ENCODE results near the gene STAC. TPM values are rescaled to one million over a fixed set of nuclear protein-coding genes. Genes with fewer than 3 reads are reported as not detected.
A peak's percentile ranks its signal among the peaks of the same experiment; 100 is the strongest.
"Not testable (repeated sequence)": the region's sequence is repeated elsewhere in the genome, so short reads cannot be mapped to it uniquely, and the experiment has no call there.

STAC gene
- polyA plus RNA-seq, 6 donors from 2014 or later = not detected

DNA sequence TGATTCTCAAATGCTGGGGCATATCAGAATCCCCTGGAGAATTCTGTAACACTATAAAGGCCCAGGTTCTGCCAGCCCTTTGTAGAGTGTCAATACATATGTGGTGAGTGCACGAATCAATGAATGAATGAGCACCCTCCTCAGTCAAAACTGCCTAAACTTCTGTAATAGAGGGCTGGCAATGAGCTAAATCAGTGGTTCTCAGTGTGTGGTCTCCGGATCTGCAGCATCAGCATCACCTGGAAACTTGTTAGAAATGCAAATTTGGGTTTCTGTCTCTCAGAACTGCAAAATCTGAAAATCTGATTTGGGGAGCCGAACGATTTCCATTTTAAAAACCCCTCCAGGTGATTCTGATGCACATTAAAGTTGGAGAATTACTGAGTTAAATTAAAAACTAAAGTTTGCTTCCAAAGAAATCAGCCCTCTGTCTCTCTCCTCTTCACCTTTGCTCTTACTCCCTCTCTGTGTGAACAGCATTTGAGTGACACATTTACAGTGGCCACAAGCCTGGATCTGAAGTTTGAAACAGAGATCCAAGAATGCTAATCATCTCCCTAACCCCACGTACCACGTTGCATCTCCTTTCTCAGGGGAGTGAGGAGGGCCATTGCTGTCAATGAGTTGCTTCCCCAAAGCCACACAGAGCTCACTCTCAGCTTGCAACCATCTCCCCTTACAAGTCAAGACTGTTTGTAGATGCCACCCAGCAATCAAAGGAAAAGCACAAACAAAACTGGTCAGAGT lies 109.5 kb downstream of the STAC start:
- peaks cover 0 to 11% (median 0%) of the 10 kb centered on the region in 7 donors for H3K9me3 Mint-ChIP-seq
- no peaks in the 10 kb centered on the region for H3K36me3 Mint-ChIP-seq
- ATAC-seq (ENCODE audit: low read depth in 2 of 2) = no peak
- H3K27ac Mint-ChIP-seq = no peak overlapping the region
- no peaks in the 10 kb centered on the region for H3K4me1 Mint-ChIP-seq
- DNase-seq = no peak
- no peak overlapping the region for H3K4me3 Mint-ChIP-seq
- peaks cover 0 to 7% (median 4%) of the 10 kb centered on the region in 3 donors for H3K27me3 Mint-ChIP-seq

- DNase-seq = no peak
- no peak overlapping the region for H3K4me3 Mint-ChIP-seq
- no peaks in the 10 kb centered on the region for H3K4me1 Mint-ChIP-seq
- ATAC-seq (ENCODE audit: low read depth in 2 of 2) = no peak
- H3K36me3 Mint-ChIP-seq = no peaks in the 10 kb centered on the region
- no peak overlapping the region for H3K27ac Mint-ChIP-seq
- H3K9me3 Mint-ChIP-seq = peaks cover 0 to 2% (median 0%) of the 10 kb centered on the region in 7 donors
- H3K27me3 Mint-ChIP-seq = peaks cover 4 to 7% (median 6%) of the 10 kb centered on the region in 3 donors
These were observed 112.7 kb downstream of the STAC start for GRCh38 chr3:36493051-36493450.

- DNase-seq = no peak
- Mint-ChIP-seq H3K9me3 (peaks cover 0 to 2% (median 0%) of the 10 kb centered on the region in 7 donors), H3K4me1 (no peaks in the 10 kb centered on the region), H3K27me3 (peaks cover 0 to 7% (median 6%) of the 10 kb centered on the region in 3 donors), H3K27ac (no peak overlapping the region), H3K4me3 (no peak overlapping the region), H3K36me3 (no peaks in the 10 kb centered on the region)
- no peak for ATAC-seq (ENCODE audit: low read depth in 2 of 2)
These were observed 114.3 kb downstream of the STAC start for GRCh38 chr3:36494461-36495109.

GRCh38 chr3:36496684-36497633 lies 116.7 kb downstream of the STAC start:
- peaks cover 0 to 2% (median 0%) of the 10 kb centered on the region in 7 donors for H3K9me3 Mint-ChIP-seq
- peaks cover 0 to 6% (median 0%) of the 10 kb centered on the region in 3 donors for H3K27me3 Mint-ChIP-seq
- DNase-seq (no peak), ATAC-seq (ENCODE audit: low read depth in 2 of 2) (no peak)
- H3K36me3 Mint-ChIP-seq = no peaks in the 10 kb centered on the region
- H3K27ac Mint-ChIP-seq = no peak overlapping the region
- no peak overlapping the region for H3K4me3 Mint-ChIP-seq
- no peaks in the 10 kb centered on the region for H3K4me1 Mint-ChIP-seq

- H3K27me3 Mint-ChIP-seq; H3K4me1 Mint-ChIP-seq; ATAC-seq (ENCODE audit: low read depth in 2 of 2); DNase-seq; H3K27ac Mint-ChIP-seq; H3K9me3 Mint-ChIP-seq; H3K4me3 Mint-ChIP-seq; H3K36me3 Mint-ChIP-seq: not testable (repeated sequence)
These were observed 119.7 kb downstream of the STAC start for GRCh38 chr3:36500053-36500452.

DNA sequence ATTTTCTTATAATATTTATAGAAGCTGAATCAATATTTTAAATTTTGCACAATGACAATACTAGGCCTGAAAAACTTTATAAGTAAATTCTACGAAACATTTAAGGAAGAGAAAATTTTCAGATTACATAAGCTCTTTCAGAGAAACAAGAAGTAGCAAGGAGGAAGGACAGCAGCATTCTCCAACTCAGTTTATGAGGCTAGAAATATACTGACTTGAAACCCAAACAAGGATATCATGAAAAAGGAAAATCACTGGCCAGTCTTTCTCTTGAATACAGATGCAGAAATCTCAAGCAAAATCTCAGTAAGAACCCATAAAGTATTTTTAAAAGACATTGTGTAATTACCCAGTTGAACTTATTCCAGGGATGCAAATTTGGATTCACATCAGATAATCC lies 121.3 kb downstream of the STAC start:
- DNase-seq (no peak), ATAC-seq (ENCODE audit: low read depth in 2 of 2) (no peak)
- H3K9me3 Mint-ChIP-seq = peaks cover 0 to 9% (median 0%) of the 10 kb centered on the region in 7 donors
- no peaks in the 10 kb centered on the region for H3K36me3 Mint-ChIP-seq
- H3K4me1 Mint-ChIP-seq = no peaks in the 10 kb centered on the region
- H3K27me3 Mint-ChIP-seq = peaks cover 0 to 6% (median 0%) of the 10 kb centered on the region in 3 donors
- H3K4me3 Mint-ChIP-seq = no peak overlapping the region
- H3K27ac Mint-ChIP-seq = no peak overlapping the region

GRCh38 chr3:36505393-36505792 lies 125.1 kb downstream of the STAC start:
- Mint-ChIP-seq H3K9me3 (peaks cover 0 to 12% (median 3%) of the 10 kb centered on the region in 7 donors), H3K27ac (no peak overlapping the region), H3K36me3 (no peaks in the 10 kb centered on the region), H3K4me3 (no peak overlapping the region), H3K27me3 (no peaks in the 10 kb centered on the region), H3K4me1 (no peaks in the 10 kb centered on the region)
- DNase-seq = no peak
- no peak for ATAC-seq (ENCODE audit: low read depth in 2 of 2)

- H3K27me3 Mint-ChIP-seq = peaks cover 0 to 5% (median 0%) of the 10 kb centered on the region in 3 donors
- DNase-seq (no peak), ATAC-seq (ENCODE audit: low read depth in 2 of 2) (no peak)
- H3K4me1 Mint-ChIP-seq = no peaks in the 10 kb centered on the region
- peaks cover 0 to 7% (median 3%) of the 10 kb centered on the region in 7 donors for H3K9me3 Mint-ChIP-seq
- no peak overlapping the region for H3K27ac Mint-ChIP-seq
- no peak overlapping the region for H3K4me3 Mint-ChIP-seq
- no peaks in the 10 kb centered on the region for H3K36me3 Mint-ChIP-seq
These were observed 131.6 kb downstream of the STAC start for GRCh38 chr3:36511791-36512486.

GRCh38 chr3:36512555-36512954 lies 132.3 kb downstream of the STAC start:
- Mint-ChIP-seq H3K36me3 (no peaks in the 10 kb centered on the region), H3K9me3 (peaks cover 0 to 7% (median 3%) of the 10 kb centered on the region in 7 donors), H3K4me1 (no peaks in the 10 kb centered on the region), H3K27ac (no peak overlapping the region), H3K27me3 (peaks cover 0 to 5% (median 0%) of the 10 kb centered on the region in 3 donors), H3K4me3 (no peak overlapping the region)
- DNase-seq (no peak), ATAC-seq (ENCODE audit: low read depth in 2 of 2) (no peak)

- peak overlapping the region in 1 of 6 donors; percentile 65 for H3K27ac Mint-ChIP-seq
- peaks cover 0 to 5% (median 0%) of the 10 kb centered on the region in 3 donors for H3K27me3 Mint-ChIP-seq
- H3K9me3 Mint-ChIP-seq = peaks cover 0 to 5% (median 1%) of the 10 kb centered on the region in 7 donors
- no peaks in the 10 kb centered on the region for H3K36me3 Mint-ChIP-seq
- ATAC-seq (ENCODE audit: low read depth in 2 of 2) = no peak
- H3K4me1 Mint-ChIP-seq = no peaks in the 10 kb centered on the region
- no peak overlapping the region for H3K4me3 Mint-ChIP-seq
- DNase-seq = no peak
These were observed 133.9 kb downstream of the STAC start for GRCh38 chr3:36514171-36514570.

- no peaks in the 10 kb centered on the region for H3K36me3 Mint-ChIP-seq
- H3K4me3 Mint-ChIP-seq = no peak overlapping the region
- no peaks in the 10 kb centered on the region for H3K4me1 Mint-ChIP-seq
- no peaks in the 10 kb centered on the region for H3K9me3 Mint-ChIP-seq
- no peak for DNase-seq
- no peak for ATAC-seq (ENCODE audit: low read depth in 2 of 2)
- H3K27me3 Mint-ChIP-seq = peaks cover 0 to 8% (median 0%) of the 10 kb centered on the region in 3 donors
- no peak overlapping the region for H3K27ac Mint-ChIP-seq
These were observed 139.4 kb downstream of the STAC start for GRCh38 chr3:36519682-36520081.

- Mint-ChIP-seq H3K36me3 (no peaks in the 10 kb centered on the region), H3K27ac (no peak overlapping the region)
- no peak for ATAC-seq (ENCODE audit: low read depth in 2 of 2)
These were observed 140.1 kb downstream of the STAC start for GRCh38 chr3:36520241-36521006.

More at GRCh38 chr3:36520241-36521006, 140.1 kb downstream of the STAC start:
- no peaks in the 10 kb centered on the region for H3K4me1 Mint-ChIP-seq
- DNase-seq = no peak
- H3K27me3 Mint-ChIP-seq = peaks cover 0 to 8% (median 0%) of the 10 kb centered on the region in 3 donors
- no peak overlapping the region for H3K4me3 Mint-ChIP-seq
- no peaks in the 10 kb centered on the region for H3K9me3 Mint-ChIP-seq

Measured in naive B cell (primary cell).